ENCODE data around the gene IGSF9B.

The IGSF9B gene

GRCh38 chr11:133953999-133954398 is 2.8 kb downstream of the IGSF9B start:
- DNase-seq (ENCODE audit: low read depth in 2 of 2): no peak

GRCh38 chr11:133953547-133953946 is 3.2 kb downstream of the IGSF9B start:
- no peak for DNase-seq (ENCODE audit: low read depth in 2 of 2)

GRCh38 chr11:133952199-133953190 is 4.3 kb downstream of the IGSF9B start:
- DNase-seq (ENCODE audit: low read depth in 2 of 2): no peak

GRCh38 chr11:133951327-133952198 is 5.2 kb downstream of the IGSF9B start:
- no peak for DNase-seq (ENCODE audit: low read depth in 2 of 2)

- no peak for DNase-seq (ENCODE audit: low read depth in 2 of 2)
These were observed 5.9 kb downstream of the IGSF9B start for GRCh38 chr11:133950874-133951326.

- DNase-seq (ENCODE audit: low read depth in 2 of 2): no peak
These were observed 6.3 kb downstream of the IGSF9B start for GRCh38 chr11:133950421-133950820.

- DNase-seq (ENCODE audit: low read depth in 2 of 2): no peak
These were observed 7.6 kb downstream of the IGSF9B start for GRCh38 chr11:133949129-133949528.

GRCh38 chr11:133948711-133949110 is 8.1 kb downstream of the IGSF9B start:
- DNase-seq (ENCODE audit: low read depth in 2 of 2): no peak

- no peak for DNase-seq (ENCODE audit: low read depth in 2 of 2)
These were observed 9.4 kb downstream of the IGSF9B start for GRCh38 chr11:133947321-133947756.

- no peak for DNase-seq (ENCODE audit: low read depth in 2 of 2)
These were observed 10.0 kb downstream of the IGSF9B start for GRCh38 chr11:133946541-133947318.

GRCh38 chr11:133946051-133946450 is 10.7 kb downstream of the IGSF9B start:
- DNase-seq (ENCODE audit: low read depth in 2 of 2): no peak

GRCh38 chr11:133945087-133945974 is 11.4 kb downstream of the IGSF9B start:
- peak; percentile 64 to 72 for DNase-seq (ENCODE audit: low read depth in 2 of 2)

GRCh38 chr11:133943950-133944698 is 12.6 kb downstream of the IGSF9B start:
- no peak for DNase-seq (ENCODE audit: low read depth in 2 of 2)

- DNase-seq (ENCODE audit: low read depth in 2 of 2): no peak
These were observed 14.2 kb downstream of the IGSF9B start for GRCh38 chr11:133942577-133942976.

GRCh38 chr11:133941546-133941945 is 15.2 kb downstream of the IGSF9B start:
- no peak for DNase-seq (ENCODE audit: low read depth in 2 of 2)

GRCh38 chr11:133940034-133940433 is 16.7 kb downstream of the IGSF9B start:
- DNase-seq (ENCODE audit: low read depth in 2 of 2): no peak

GRCh38 chr11:133939558-133939957 is 17.2 kb downstream of the IGSF9B start:
- no peak for DNase-seq (ENCODE audit: low read depth in 2 of 2)

- DNase-seq (ENCODE audit: low read depth in 2 of 2): no peak
These were observed 18.6 kb downstream of the IGSF9B start for GRCh38 chr11:133938166-133938565.

GRCh38 chr11:133937468-133937867 is 19.3 kb downstream of the IGSF9B start:
- no peak for DNase-seq (ENCODE audit: low read depth in 2 of 2)

- DNase-seq (ENCODE audit: low read depth in 2 of 2): no peak
These were observed 19.8 kb downstream of the IGSF9B start for GRCh38 chr11:133937015-133937414.
